Suprapubic skin (tissue), 4 donors: ENCODE results near the gene RNF41.

Source experiments
- CTCF ChIP-seq, 2 donors: fragments of 200-600 bp in 1 of 2; fragments of 450-650 bp in 1 of 2; sonication (generic) in 1 of 2; IDR thresholded peaks; one replicate each; pipeline ENCODE4 v1.5.1; 2016 to 2019; ENCODE audit warnings: antibody characterized with exemption in 2 of 2, mild to moderate bottlenecking in 1 of 2, moderate library complexity in 1 of 2
- EP300 ChIP-seq: sonication (generic); formaldehyde crosslinking; IDR thresholded peaks from one replicate; pipeline ENCODE4 v1.6.1; 2017; ENCODE audit warnings: antibody characterized with exemption
- POLR2A ChIP-seq, 2 donors: fragments of 450-650 bp; IDR thresholded peaks; one replicate each; pipeline ENCODE4 v1.6.1; 2017; ENCODE audit warnings: antibody characterized with exemption in 2 of 2, mild to moderate bottlenecking in 2 of 2, moderate library complexity in 2 of 2
- POLR2AphosphoS5 ChIP-seq, 3 donors: sonication (generic); formaldehyde crosslinking; IDR thresholded peaks; one replicate each; pipeline ENCODE4 v1.6.1; 2017; ENCODE audit warnings: antibody characterized with exemption in 3 of 3

GRCh38 chr12:56221232-56221756 is 428 bp downstream of the RNF41 start:
- TF ChIP-seq CTCF (IDR thresholded peaks at IDR 0.05) = no peak
- TF ChIP-seq POLR2A (IDR thresholded peaks at IDR 0.05) = no peak
- TF ChIP-seq POLR2AphosphoS5 (IDR thresholded peaks at IDR 0.05) = no peak
- no peak for TF ChIP-seq EP300
